Fibroblast of mammary gland (primary cell): Measurements from ENCODE around the gene MAPT.

Experiments used
- DNase-seq: peaks from one replicate; pipeline ENCODE4 v3.0.0-alpha.2; 2010; ENCODE audit warnings: low read depth
- H3K4me3 ChIP-seq: 2 replicates; pipeline ENCODE4 v1.5.1; 2011; ENCODE audit warnings: low read depth, mild to moderate bottlenecking, low read length, moderate library complexity; ENCODE audit not compliant: control insufficient read depth
- TF ChIP-seq, protein P1 (sequence below): conservative IDR thresholded peaks from 2 replicates; pipeline ENCODE4 v1.5.1; 2011; ENCODE audit warnings: low read depth, low read length, inconsistent platforms; ENCODE audit not compliant: control insufficient read depth, insufficient read depth

Gene MAPT

DNA sequence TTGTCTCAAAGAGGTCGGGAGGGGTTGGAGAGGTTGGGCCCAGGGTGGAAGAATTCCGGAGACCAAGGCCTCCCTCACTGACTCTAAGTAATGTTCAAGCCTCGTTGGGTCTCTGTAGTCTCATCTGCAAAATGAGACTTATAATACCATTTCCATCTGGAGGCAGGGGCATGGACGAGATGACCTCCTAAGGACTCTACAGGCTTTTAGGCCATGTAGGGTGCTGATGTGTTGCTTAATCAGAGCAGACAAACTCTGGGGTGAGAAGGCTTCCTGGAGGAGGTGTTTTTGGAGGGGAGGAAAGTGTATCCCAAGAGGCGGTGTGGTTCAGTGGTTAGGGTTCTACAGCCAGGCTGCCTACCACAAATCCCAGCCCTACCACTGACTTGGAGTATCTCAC lies 46.6 kb upstream of the MAPT start:
- H3K4me3 ChIP-seq = no peak overlapping the region
- no peak for DNase-seq

DNA sequence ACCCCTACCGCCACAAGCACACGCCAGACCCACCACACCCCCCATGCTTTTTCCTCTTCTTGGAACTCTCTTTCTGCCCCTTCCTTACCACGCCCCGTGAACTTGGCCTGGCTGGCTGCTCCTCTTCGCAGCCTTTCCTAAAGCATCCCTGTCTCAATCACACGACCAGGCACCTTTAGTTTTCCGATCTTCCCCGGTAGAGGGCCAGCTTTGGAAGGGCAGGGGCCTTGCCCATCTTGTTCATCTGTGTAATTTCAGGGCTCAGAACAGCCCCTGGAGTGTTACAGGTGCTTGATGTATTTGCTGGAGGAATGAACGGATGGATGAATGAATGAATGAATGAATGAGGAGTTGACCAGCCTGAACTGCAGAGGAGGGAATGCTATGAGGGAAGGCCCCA lies 45.9 kb upstream of the MAPT start:
- TF ChIP-seq, protein P1, sequence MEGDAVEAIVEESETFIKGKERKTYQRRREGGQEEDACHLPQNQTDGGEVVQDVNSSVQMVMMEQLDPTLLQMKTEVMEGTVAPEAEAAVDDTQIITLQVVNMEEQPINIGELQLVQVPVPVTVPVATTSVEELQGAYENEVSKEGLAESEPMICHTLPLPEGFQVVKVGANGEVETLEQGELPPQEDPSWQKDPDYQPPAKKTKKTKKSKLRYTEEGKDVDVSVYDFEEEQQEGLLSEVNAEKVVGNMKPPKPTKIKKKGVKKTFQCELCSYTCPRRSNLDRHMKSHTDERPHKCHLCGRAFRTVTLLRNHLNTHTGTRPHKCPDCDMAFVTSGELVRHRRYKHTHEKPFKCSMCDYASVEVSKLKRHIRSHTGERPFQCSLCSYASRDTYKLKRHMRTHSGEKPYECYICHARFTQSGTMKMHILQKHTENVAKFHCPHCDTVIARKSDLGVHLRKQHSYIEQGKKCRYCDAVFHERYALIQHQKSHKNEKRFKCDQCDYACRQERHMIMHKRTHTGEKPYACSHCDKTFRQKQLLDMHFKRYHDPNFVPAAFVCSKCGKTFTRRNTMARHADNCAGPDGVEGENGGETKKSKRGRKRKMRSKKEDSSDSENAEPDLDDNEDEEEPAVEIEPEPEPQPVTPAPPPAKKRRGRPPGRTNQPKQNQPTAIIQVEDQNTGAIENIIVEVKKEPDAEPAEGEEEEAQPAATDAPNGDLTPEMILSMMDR = no peak
- no peak for DNase-seq
- no peak overlapping the region for H3K4me3 ChIP-seq

More for the DNA sequence above, 46.6 kb upstream of the MAPT start:
- TF ChIP-seq, protein P1 = no peak

DNA sequence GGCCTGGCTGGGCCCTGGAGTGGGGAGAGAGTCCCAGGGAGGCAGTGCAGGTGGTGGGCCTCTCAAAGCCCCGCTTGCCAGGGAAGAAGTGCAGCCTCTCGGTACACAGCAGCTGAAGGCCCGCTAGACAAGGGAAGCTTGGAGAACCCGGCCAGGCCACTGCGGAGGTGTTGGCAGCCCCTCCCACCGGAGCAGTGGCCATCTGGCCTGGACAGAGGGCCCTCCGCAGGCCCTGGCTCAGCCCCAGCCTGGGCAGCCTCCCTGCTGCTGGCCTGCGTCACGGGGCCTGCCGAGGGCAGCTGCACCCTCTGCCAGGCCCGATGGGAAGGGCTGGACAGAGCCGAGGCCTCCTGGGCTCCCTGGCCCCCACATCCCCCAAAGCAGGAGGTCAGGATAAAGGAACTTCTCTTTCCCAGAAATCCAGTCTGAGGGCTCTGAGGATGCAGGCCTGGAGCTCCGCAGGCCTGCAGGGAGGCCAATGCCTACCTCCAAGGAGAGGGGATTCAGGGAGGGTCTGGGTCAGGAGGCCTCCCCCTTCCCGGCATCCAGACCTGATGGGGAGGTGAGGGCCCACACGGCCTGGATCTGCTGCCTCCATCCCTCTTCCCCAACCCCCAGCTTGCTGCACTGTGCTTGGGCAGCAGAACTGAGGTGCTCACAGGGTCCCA lies 45.4 kb upstream of the MAPT start:
- H3K4me3 ChIP-seq = no peak overlapping the region
- no peak for DNase-seq
- TF ChIP-seq, protein P1 = no peak

DNA sequence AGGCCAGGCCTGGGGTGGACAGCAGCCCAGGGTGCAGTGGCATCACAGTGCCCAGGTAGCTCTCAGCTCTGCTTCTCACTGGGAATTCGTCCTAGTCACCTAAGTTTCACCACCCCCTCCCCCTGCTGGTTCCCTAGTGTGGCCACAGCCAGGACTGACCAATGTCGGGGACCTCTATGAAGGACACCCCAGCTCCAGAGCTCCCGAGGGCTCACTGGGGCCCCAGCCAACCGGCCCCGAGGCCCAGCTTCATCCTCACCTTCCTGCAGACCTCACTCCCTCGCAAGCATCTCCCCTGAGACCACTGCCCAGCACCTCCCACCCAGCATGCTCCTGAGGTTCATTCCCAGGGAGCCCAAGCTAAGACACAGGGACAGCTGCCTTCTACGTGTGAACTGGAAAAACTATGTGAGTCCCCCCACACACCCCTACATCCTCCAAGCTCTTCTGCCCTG lies 44.8 kb upstream of the MAPT start:
- no peak for DNase-seq
- TF ChIP-seq, protein P1 = no peak
- H3K4me3 ChIP-seq = no peak overlapping the region

DNA sequence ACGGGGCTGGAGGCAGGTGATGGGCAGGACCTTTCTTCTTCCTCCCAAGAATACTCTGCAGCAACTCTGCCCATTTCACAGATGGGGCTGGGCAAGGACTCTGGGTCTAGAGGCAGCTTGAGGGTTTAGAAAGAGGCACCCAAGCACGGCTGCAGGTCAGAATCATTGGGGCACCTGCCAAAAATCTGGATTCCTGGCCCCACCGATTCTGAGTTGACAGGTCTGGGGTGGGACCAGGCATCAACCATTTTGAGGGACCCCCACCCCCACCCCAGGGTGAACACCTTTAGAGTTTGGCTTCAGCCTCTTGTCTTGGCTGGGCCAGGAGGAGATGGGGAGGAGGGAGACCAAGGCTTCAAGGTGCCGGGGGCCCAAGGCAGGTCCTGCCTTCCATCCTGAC lies 44.3 kb upstream of the MAPT start:
- TF ChIP-seq, protein P1 = no peak
- no peak overlapping the region for H3K4me3 ChIP-seq
- no peak for DNase-seq

DNA sequence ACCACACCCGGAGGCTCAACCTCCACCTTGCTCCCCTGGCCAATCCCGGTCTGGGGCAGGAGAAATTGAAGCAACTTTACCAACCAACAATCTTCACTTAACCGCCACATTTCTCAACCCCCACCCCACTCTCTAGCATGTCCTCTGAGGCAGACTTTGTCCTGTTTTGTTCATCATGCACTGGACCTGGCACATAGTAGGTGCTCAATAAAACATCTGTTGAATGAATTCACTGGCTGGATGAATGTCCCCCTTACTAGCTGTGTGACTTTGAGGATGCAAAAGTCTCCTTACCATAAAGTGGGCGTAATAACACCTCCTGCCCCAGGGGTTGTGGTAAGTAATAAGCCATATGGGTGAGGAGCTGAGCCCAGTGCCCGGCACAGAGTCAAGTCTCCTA lies 43.9 kb upstream of the MAPT start:
- TF ChIP-seq, protein P1 = no peak
- no peak for DNase-seq
- H3K4me3 ChIP-seq = no peak overlapping the region
